HEK293T (cell line): ENCODE measurements around the gene ATP2B1.

Source experiments
- CTCF ChIA-PET: fragments of 350-600 bp; formaldehyde crosslinking; extraction: SDS; loops from one replicate; lab custom pipeline; 2021; ENCODE audit warnings: antibody characterized with exemption, inconsistent platforms; lab: Yijun Ruan, JAX
- POLR2A ChIA-PET: fragments of 350-600 bp; formaldehyde crosslinking; extraction: SDS; loops from one replicate; lab custom pipeline; 2020; ENCODE audit warnings: antibody characterized with exemption, inconsistent platforms; lab: Yijun Ruan, JAX
- DNase-seq: peaks from one replicate; pipeline ENCODE4 v3.0.0; 2012; ENCODE audit warnings: mixed read lengths; ENCODE audit errors: extremely low spot score
- BHLHE40 ChIP-seq: fragments of 450-650 bp; IDR thresholded peaks from 2 replicates; pipeline ENCODE4 v1.6.1; 2016; ENCODE audit warnings: mild to moderate bottlenecking, moderate library complexity, borderline replicate concordance
- CTBP1 ChIP-seq: fragments of 450-650 bp; IDR thresholded peaks from 2 replicates; pipeline ENCODE4 v1.6.1; 2016; ENCODE audit warnings: borderline replicate concordance
- ELF4 ChIP-seq: fragments of 450-650 bp; IDR thresholded peaks from 2 replicates; pipeline ENCODE4 v1.6.1; 2017; ENCODE audit warnings: antibody characterized with exemption
- FOXA1 ChIP-seq: fragments of 450-650 bp; IDR thresholded peaks from 2 replicates; pipeline ENCODE4 v1.6.1; 2016; ENCODE audit warnings: mild to moderate bottlenecking
- FOXK2 ChIP-seq: fragments of 450-650 bp; IDR thresholded peaks from 2 replicates; pipeline ENCODE4 v1.6.1; 2016; ENCODE audit warnings: mild to moderate bottlenecking
- FOXM1 ChIP-seq: fragments of 450-650 bp; IDR thresholded peaks from 2 replicates; pipeline ENCODE4 v1.6.1; 2017; ENCODE audit warnings: mild to moderate bottlenecking, borderline replicate concordance
- HDGF ChIP-seq: fragments of 450-650 bp; IDR thresholded peaks from 2 replicates; pipeline ENCODE4 v1.6.1; 2017; ENCODE audit warnings: antibody characterized with exemption, borderline replicate concordance
- L3MBTL2 ChIP-seq: fragments of 450-650 bp; conservative IDR thresholded peaks from 2 replicates; pipeline ENCODE4 v1.6.1; 2016; ENCODE audit warnings: mild to moderate bottlenecking
- LEF1 ChIP-seq: fragments of 450-650 bp; IDR thresholded peaks from 2 replicates; pipeline ENCODE4 v1.6.1; 2017; ENCODE audit warnings: mild to moderate bottlenecking, borderline replicate concordance
- NFRKB ChIP-seq: fragments of 450-650 bp; IDR thresholded peaks from 2 replicates; pipeline ENCODE4 v1.6.1; 2016; ENCODE audit warnings: mild to moderate bottlenecking, moderate library complexity
- PKNOX1 ChIP-seq: fragments of 450-650 bp; IDR thresholded peaks from 2 replicates; pipeline ENCODE4 v1.6.1; 2016
- SUZ12 ChIP-seq: fragments of 450-650 bp; IDR thresholded peaks from 2 replicates; pipeline ENCODE4 v1.6.1; 2016; ENCODE audit warnings: mild to moderate bottlenecking
- TARDBP ChIP-seq: fragments of 450-650 bp; IDR thresholded peaks from 2 replicates; pipeline ENCODE4 v1.6.1; 2016
- ZNF384 ChIP-seq: fragments of 450-650 bp; IDR thresholded peaks from 2 replicates; pipeline ENCODE4 v1.6.1; 2016

Gene ATP2B1

GRCh38 chr12:89707703-89708564, 704 bp downstream of the ATP2B1 start:
- peak; percentile 31 for DNase-seq

GRCh38 chr12:89706986-89707702, 1.5 kb downstream of the ATP2B1 start:
- TF ChIP-seq HDGF (no peak), ELF4 (no peak), ZNF384 (no peak), BHLHE40 (no peak), FOXM1 (no peak), SUZ12 (no peak), TARDBP (no peak), L3MBTL2 (no peak), FOXA1 (no peak), FOXK2 (no peak), NFRKB (no peak), PKNOX1 (no peak), LEF1 (no peak), CTBP1 (no peak)
- POLR2A ChIA-PET: interaction anchor here (1.0 kb wide), 1 partner anchor 178 kb away, joined by 3 read pairs; no protein-coding TSS in a partner anchor
- CTCF ChIA-PET: interaction anchor here (0.6 kb wide), 1 partner anchor 117 kb away, joined by 3 read pairs; no protein-coding TSS in a partner anchor
- DNase-seq: peak; percentile 8

More at GRCh38 chr12:89707703-89708564, 704 bp downstream of the ATP2B1 start:
- POLR2A ChIA-PET: interaction anchor here (0.8 to 1.5 kb wide), 7 partner anchors 9 to 177 kb away, joined by 3 to 12 read pairs (median 3); no protein-coding TSS in a partner anchor
- CTCF ChIA-PET: no interaction called here
- TF ChIP-seq HDGF (no peak), ELF4 (no peak), BHLHE40 (no peak), FOXK2 (no peak), FOXM1 (no peak), ZNF384 (no peak), L3MBTL2 (peak; percentile 44), FOXA1 (no peak), CTBP1 (no peak)

GRCh38 chr12:89706551-89706950, 2.1 kb downstream of the ATP2B1 start:
- TF ChIP-seq FOXA1: no peak
- no peak for TF ChIP-seq LEF1
- TF ChIP-seq TARDBP: no peak
- TF ChIP-seq NFRKB: no peak
- TF ChIP-seq SUZ12: no peak
- no peak for TF ChIP-seq ZNF384
- no peak for TF ChIP-seq PKNOX1
- DNase-seq: no peak
- CTCF ChIA-PET: interaction anchor here (0.6 kb wide), 1 partner anchor 116 kb away, joined by 3 read pairs; no protein-coding TSS in a partner anchor
- POLR2A ChIA-PET: no interaction called here

- no peak for DNase-seq
- ChIA-PET CTCF (no interaction called here), POLR2A (no interaction called here)
- TF ChIP-seq SUZ12 (no peak), TARDBP (no peak)
Measured at GRCh38 chr12:89704457-89704856, 4.2 kb downstream of the ATP2B1 start.

- DNase-seq: no peak
- TF ChIP-seq CTBP1 (no peak), L3MBTL2 (no peak), ZNF384 (no peak), FOXK2 (no peak), TARDBP (no peak), PKNOX1 (no peak), ELF4 (no peak), BHLHE40 (no peak), FOXM1 (no peak), SUZ12 (no peak), LEF1 (no peak), FOXA1 (no peak)
- ChIA-PET CTCF (interaction anchor here (1.0 to 1.1 kb wide), 2 partner anchors 160 to 180 kb away, joined by 3 read pairs; partner anchors contain the start of gene GALNT4), POLR2A (no interaction called here)
Measured at GRCh38 chr12:89703768-89704167, 4.9 kb downstream of the ATP2B1 start.

GRCh38 chr12:89702503-89702902, 6.1 kb downstream of the ATP2B1 start:
- CTCF ChIA-PET: interaction anchor here (0.6 kb wide), 1 partner anchor 9 kb away, joined by 3 read pairs; no protein-coding TSS in a partner anchor
- POLR2A ChIA-PET: no interaction called here
- TF ChIP-seq TARDBP: no peak
- no peak for DNase-seq
